HepG2 (cell line): ENCODE measurements around the gene NCF2. TPM values are rescaled to one million over a fixed set of nuclear protein-coding genes. Genes with fewer than 3 reads are reported as not detected.

Experiments used
- ASH2L ChIP-seq: fragments of 300-600, 200-600 bp; sonication (generic); IDR thresholded peaks from 2 replicates; pipeline ENCODE4 v1.7.0; 2017; ENCODE audit warnings: low read depth, mild to moderate bottlenecking, moderate library complexity, mixed read lengths, low read length; ENCODE audit not compliant: insufficient read length
- CAMTA2 ChIP-seq: sonication (generic); formaldehyde crosslinking; IDR thresholded peaks from 2 replicates; pipeline ENCODE4 v1.4.0; 2020; ENCODE audit warnings: mild to moderate bottlenecking, missing genetic modification reagents, borderline replicate concordance
- HES4 ChIP-seq: sonication (generic); formaldehyde crosslinking; IDR thresholded peaks from 2 replicates; pipeline ENCODE4 v1.9.0; 2021; ENCODE audit warnings: mild to moderate bottlenecking, missing genetic modification reagents, borderline replicate concordance
- REL ChIP-seq: sonication (generic); formaldehyde crosslinking; conservative IDR thresholded peaks from 2 replicates; pipeline ENCODE4 v1.8.0; 2022; ENCODE audit warnings: mild to moderate bottlenecking, missing genetic modification reagents, moderate library complexity
- RFX5 ChIP-seq: IDR thresholded peaks from 2 replicates; pipeline ENCODE4 v1.6.1; 2011; ENCODE audit warnings: low read depth, low read length, improper control_type of control experiment
- SAFB2 ChIP-seq: sonication (generic); formaldehyde crosslinking; IDR thresholded peaks from 2 replicates; pipeline ENCODE4 v1.5.1; 2020; ENCODE audit warnings: missing genetic modification reagents, low read depth, mild to moderate bottlenecking, borderline replicate concordance
- SP4 ChIP-seq: sonication (generic); formaldehyde crosslinking; IDR thresholded peaks from 2 replicates; pipeline ENCODE4 v1.8.1; 2023; ENCODE audit warnings: mild to moderate bottlenecking, missing genetic modification reagents
- STAG1 ChIP-seq: sonication (generic); formaldehyde crosslinking; IDR thresholded peaks from 2 replicates; pipeline ENCODE4 v1.4.0; 2020; ENCODE audit warnings: missing genetic modification reagents
- TARDBP ChIP-seq: sonication (generic); formaldehyde crosslinking; IDR thresholded peaks from 2 replicates; pipeline ENCODE4 v1.8.0; 2022; ENCODE audit warnings: mild to moderate bottlenecking, missing genetic modification reagents
- ZNF441 ChIP-seq: sonication (generic); formaldehyde crosslinking; IDR thresholded peaks from 2 replicates; pipeline ENCODE4 v1.7.0; 2021; ENCODE audit warnings: missing genetic modification reagents, borderline replicate concordance
- ZNF552 ChIP-seq: sonication (generic); formaldehyde crosslinking; IDR thresholded peaks from 2 replicates; pipeline ENCODE4 v1.9.0; 2022; ENCODE audit warnings: missing genetic modification reagents, mild to moderate bottlenecking, borderline replicate concordance
- ZNF556 ChIP-seq: sonication (generic); formaldehyde crosslinking; IDR thresholded peaks from 2 replicates; pipeline ENCODE4 v1.4.0; 2020; ENCODE audit warnings: mild to moderate bottlenecking, missing genetic modification reagents, borderline replicate concordance
- ZNF614 ChIP-seq: IDR thresholded peaks from 2 replicates; pipeline ENCODE4 v1.6.1; 2018; ENCODE audit warnings: missing biosample characterization, missing genetic modification reagents, inconsistent platforms, borderline replicate concordance
- ZNF879 ChIP-seq: sonication (generic); formaldehyde crosslinking; IDR thresholded peaks from 2 replicates; pipeline ENCODE4 v1.8.1; 2023; ENCODE audit warnings: missing genetic modification reagents
- polyA plus RNA-seq, 8 experiments: library from polyadenylated mRNA; depleted of rRNA in 3 of 8; stranded (reverse) in 7 of 8; unstranded in 1 of 8; fragments of >200 nt; fragmentation: Illumina TruSeq in 4 of 8; extraction: Trizol in 4 of 8; gene quantifications; 2 replicates each; pipeline versions ENCODE4 v1.2.1 to v1.2.3, GENCODE V29; 2011 to 2016; ENCODE audit warnings: low read depth in 4 of 8, missing spikeins in 1 of 8, mixed read lengths in 1 of 8; ENCODE audit not compliant: insufficient read depth in 1 of 8
- total RNA-seq, 5 experiments: library from RNA; depleted of rRNA; stranded (reverse); fragments of >200 nt; fragmentation: Illumina TruSeq; extraction: Trizol; gene quantifications; 2 replicates each; pipeline ENCODE4 v1.2.3, GENCODE V29; 2016; ENCODE audit warnings: low read depth in 1 of 5
- TF ChIP-seq, protein P1 (sequence below): sonication (generic); formaldehyde crosslinking; IDR thresholded peaks from 2 replicates; pipeline ENCODE4 v1.4.0; 2020; ENCODE audit warnings: missing genetic modification reagents
- TF ChIP-seq, protein P2 (sequence below): sonication (generic); formaldehyde crosslinking; IDR thresholded peaks from 2 replicates; pipeline ENCODE4 v1.5.0; 2020; ENCODE audit warnings: mild to moderate bottlenecking, missing genetic modification reagents, borderline replicate concordance
- TF ChIP-seq, protein P3 (sequence below): sonication (generic); formaldehyde crosslinking; IDR thresholded peaks from 2 replicates; pipeline ENCODE4 v1.4.0; 2020; ENCODE audit warnings: low read depth, mild to moderate bottlenecking, missing genetic modification reagents
- TF ChIP-seq, protein P4 (sequence below): IDR thresholded peaks from 2 replicates; pipeline ENCODE4 v1.6.1; 2018; ENCODE audit warnings: missing genetic modification reagents

The NCF2 gene
- total and polyA plus RNA-seq, 2 of the 13 experiments (the other 11 are each of a cell fraction or from before 2014, with no cell fraction given), result 0.18 to 0.46 TPM

DNA sequence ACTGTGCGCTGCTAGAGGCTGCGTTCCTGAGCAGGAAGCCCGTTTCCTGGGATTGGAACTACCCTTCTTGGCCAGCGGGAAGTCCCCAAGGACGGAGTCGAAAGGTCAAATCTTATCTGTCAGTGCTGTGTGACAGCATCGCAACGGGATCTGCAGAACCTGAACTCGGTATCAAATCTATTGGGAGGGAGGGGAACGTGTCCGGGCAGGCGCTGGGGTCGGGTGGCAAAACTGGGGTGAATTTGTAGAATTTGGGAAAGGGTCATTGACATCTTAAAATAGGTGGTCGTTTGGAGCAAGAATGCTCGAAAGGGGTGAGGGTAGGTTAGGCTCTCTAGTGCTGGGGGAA lies 46.0 kb upstream of the NCF2 start (continued):
- TF ChIP-seq ZNF556 (CRISPR knock-in tag), result no peak
- TF ChIP-seq ZNF441, result 0 out of 2 replicates have a peak, but pooled peaks have one; percentile 57
- peak; percentile 25 for TF ChIP-seq ASH2L
- 0 out of 2 replicates have a peak, but pooled peaks have one; percentile 50 for TF ChIP-seq HES4 (CRISPR knock-in tag)
- 0 out of 2 replicates have a peak, but pooled peaks have one; percentile 22 for TF ChIP-seq TARDBP
- TF ChIP-seq ZNF879, result 0 out of 2 replicates have a peak, but pooled peaks have one; percentile 35
- TF ChIP-seq, protein P1, sequence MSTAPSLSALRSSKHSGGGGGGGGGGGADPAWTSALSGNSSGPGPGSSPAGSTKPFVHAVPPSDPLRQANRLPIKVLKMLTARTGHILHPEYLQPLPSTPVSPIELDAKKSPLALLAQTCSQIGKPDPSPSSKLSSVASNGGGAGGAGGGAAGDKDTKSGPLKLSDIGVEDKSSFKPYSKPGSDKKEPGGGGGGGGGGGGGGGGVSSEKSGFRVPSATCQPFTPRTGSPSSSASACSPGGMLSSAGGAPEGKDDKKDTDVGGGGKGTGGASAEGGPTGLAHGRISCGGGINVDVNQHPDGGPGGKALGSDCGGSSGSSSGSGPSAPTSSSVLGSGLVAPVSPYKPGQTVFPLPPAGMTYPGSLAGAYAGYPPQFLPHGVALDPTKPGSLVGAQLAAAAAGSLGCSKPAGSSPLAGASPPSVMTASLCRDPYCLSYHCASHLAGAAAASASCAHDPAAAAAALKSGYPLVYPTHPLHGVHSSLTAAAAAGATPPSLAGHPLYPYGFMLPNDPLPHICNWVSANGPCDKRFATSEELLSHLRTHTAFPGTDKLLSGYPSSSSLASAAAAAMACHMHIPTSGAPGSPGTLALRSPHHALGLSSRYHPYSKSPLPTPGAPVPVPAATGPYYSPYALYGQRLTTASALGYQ, result no peak
- peak; percentile 20; the same call in 1 of the 2 replicates for TF ChIP-seq CAMTA2 (CRISPR knock-in tag)
- TF ChIP-seq RFX5, result no peak
- TF ChIP-seq, protein P2, sequence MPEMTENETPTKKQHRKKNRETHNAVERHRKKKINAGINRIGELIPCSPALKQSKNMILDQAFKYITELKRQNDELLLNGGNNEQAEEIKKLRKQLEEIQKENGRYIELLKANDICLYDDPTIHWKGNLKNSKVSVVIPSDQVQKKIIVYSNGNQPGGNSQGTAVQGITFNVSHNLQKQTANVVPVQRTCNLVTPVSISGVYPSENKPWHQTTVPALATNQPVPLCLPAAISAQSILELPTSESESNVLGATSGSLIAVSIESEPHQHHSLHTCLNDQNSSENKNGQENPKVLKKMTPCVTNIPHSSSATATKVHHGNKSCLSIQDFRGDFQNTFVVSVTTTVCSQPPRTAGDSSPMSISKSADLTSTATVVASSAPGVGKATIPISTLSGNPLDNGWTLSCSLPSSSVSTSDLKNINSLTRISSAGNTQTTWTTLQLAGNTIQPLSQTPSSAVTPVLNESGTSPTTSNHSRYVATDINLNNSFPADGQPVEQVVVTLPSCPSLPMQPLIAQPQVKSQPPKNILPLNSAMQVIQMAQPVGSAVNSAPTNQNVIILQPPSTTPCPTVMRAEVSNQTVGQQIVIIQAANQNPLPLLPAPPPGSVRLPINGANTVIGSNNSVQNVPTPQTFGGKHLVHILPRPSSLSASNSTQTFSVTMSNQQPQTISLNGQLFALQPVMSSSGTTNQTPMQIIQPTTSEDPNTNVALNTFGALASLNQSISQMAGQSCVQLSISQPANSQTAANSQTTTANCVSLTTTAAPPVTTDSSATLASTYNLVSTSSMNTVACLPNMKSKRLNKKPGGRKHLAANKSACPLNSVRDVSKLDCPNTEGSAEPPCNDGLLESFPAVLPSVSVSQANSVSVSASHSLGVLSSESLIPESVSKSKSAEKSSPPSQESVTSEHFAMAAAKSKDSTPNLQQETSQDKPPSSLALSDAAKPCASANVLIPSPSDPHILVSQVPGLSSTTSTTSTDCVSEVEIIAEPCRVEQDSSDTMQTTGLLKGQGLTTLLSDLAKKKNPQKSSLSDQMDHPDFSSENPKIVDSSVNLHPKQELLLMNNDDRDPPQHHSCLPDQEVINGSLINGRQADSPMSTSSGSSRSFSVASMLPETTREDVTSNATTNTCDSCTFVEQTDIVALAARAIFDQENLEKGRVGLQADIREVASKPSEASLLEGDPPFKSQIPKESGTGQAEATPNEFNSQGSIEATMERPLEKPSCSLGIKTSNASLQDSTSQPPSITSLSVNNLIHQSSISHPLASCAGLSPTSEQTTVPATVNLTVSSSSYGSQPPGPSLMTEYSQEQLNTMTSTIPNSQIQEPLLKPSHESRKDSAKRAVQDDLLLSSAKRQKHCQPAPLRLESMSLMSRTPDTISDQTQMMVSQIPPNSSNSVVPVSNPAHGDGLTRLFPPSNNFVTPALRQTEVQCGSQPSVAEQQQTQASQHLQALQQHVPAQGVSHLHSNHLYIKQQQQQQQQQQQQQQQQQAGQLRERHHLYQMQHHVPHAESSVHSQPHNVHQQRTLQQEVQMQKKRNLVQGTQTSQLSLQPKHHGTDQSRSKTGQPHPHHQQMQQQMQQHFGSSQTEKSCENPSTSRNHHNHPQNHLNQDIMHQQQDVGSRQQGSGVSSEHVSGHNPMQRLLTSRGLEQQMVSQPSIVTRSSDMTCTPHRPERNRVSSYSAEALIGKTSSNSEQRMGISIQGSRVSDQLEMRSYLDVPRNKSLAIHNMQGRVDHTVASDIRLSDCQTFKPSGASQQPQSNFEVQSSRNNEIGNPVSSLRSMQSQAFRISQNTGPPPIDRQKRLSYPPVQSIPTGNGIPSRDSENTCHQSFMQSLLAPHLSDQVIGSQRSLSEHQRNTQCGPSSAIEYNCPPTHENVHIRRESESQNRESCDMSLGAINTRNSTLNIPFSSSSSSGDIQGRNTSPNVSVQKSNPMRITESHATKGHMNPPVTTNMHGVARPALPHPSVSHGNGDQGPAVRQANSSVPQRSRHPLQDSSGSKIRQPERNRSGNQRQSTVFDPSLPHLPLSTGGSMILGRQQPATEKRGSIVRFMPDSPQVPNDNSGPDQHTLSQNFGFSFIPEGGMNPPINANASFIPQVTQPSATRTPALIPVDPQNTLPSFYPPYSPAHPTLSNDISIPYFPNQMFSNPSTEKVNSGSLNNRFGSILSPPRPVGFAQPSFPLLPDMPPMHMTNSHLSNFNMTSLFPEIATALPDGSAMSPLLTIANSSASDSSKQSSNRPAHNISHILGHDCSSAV, result 0 out of 2 replicates have a peak, but pooled peaks have one; percentile 65
- TF ChIP-seq ZNF614, result 0 out of 2 replicates have a peak, but pooled peaks have one; percentile 2
- TF ChIP-seq SAFB2 (CRISPR knock-in tag), result peak; percentile 19; the same call in 1 of the 2 replicates
- TF ChIP-seq STAG1 (CRISPR knock-in tag), result no peak
- 0 out of 2 replicates have a peak, but pooled peaks have one; percentile 11 for TF ChIP-seq REL
- no peak for TF ChIP-seq SP4 (CRISPR knock-in tag)
- TF ChIP-seq, protein P3, sequence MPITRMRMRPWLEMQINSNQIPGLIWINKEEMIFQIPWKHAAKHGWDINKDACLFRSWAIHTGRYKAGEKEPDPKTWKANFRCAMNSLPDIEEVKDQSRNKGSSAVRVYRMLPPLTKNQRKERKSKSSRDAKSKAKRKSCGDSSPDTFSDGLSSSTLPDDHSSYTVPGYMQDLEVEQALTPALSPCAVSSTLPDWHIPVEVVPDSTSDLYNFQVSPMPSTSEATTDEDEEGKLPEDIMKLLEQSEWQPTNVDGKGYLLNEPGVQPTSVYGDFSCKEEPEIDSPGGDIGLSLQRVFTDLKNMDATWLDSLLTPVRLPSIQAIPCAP (CRISPR knock-in tag), result no peak
- TF ChIP-seq ZNF552 (CRISPR knock-in tag), result no peak
- TF ChIP-seq, protein P4, sequence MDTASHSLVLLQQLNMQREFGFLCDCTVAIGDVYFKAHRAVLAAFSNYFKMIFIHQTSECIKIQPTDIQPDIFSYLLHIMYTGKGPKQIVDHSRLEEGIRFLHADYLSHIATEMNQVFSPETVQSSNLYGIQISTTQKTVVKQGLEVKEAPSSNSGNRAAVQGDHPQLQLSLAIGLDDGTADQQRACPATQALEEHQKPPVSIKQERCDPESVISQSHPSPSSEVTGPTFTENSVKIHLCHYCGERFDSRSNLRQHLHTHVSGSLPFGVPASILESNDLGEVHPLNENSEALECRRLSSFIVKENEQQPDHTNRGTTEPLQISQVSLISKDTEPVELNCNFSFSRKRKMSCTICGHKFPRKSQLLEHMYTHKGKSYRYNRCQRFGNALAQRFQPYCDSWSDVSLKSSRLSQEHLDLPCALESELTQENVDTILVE (CRISPR knock-in tag), result no peak
